ENCODE data around the gene CAV3. TPM values are rescaled to one million over a fixed set of nuclear protein-coding genes. Genes with fewer than 3 reads are reported as not detected.
A peak's percentile ranks its signal among the peaks of the same experiment; 100 is the strongest.

CAV3 gene
- total RNA-seq, 1 donor from 2014 or later, result not detected

GRCh38 chr3:8767256-8767666 is 33.7 kb downstream of the CAV3 start:
- H3K36me3 ChIP-seq (ENCODE audit: control insufficient read depth, insufficient read depth, low read length), result no peaks in the 10 kb centered on the region
- TF ChIP-seq, protein P1, sequence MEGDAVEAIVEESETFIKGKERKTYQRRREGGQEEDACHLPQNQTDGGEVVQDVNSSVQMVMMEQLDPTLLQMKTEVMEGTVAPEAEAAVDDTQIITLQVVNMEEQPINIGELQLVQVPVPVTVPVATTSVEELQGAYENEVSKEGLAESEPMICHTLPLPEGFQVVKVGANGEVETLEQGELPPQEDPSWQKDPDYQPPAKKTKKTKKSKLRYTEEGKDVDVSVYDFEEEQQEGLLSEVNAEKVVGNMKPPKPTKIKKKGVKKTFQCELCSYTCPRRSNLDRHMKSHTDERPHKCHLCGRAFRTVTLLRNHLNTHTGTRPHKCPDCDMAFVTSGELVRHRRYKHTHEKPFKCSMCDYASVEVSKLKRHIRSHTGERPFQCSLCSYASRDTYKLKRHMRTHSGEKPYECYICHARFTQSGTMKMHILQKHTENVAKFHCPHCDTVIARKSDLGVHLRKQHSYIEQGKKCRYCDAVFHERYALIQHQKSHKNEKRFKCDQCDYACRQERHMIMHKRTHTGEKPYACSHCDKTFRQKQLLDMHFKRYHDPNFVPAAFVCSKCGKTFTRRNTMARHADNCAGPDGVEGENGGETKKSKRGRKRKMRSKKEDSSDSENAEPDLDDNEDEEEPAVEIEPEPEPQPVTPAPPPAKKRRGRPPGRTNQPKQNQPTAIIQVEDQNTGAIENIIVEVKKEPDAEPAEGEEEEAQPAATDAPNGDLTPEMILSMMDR (IDR thresholded peaks at IDR 0.05; ENCODE audit: insufficient read depth, low read length, poor library complexity, severe bottlenecking), result no peak
- no peak for DNase-seq (ENCODE audit: low read depth)
- peak overlapping the region; percentile 7 for H3K4me3 ChIP-seq (ENCODE audit: low read depth, low read length)
- H3K27me3 ChIP-seq (ENCODE audit: control insufficient read depth, insufficient read depth, low read length), result peaks cover 28% of the 10 kb centered on the region

GRCh38 chr3:8767667-8768363 is 34.2 kb downstream of the CAV3 start:
- no peaks in the 10 kb centered on the region for H3K36me3 ChIP-seq (ENCODE audit: control insufficient read depth, insufficient read depth, low read length)
- TF ChIP-seq, protein P1 (IDR thresholded peaks at IDR 0.05; ENCODE audit: insufficient read depth, low read length, poor library complexity, severe bottlenecking), result peak; percentile 42
- peak overlapping the region; percentile 7 for H3K4me3 ChIP-seq (ENCODE audit: low read depth, low read length)
- peaks cover 28% of the 10 kb centered on the region for H3K27me3 ChIP-seq (ENCODE audit: control insufficient read depth, insufficient read depth, low read length)
- DNase-seq (ENCODE audit: low read depth), result no peak

DNA sequence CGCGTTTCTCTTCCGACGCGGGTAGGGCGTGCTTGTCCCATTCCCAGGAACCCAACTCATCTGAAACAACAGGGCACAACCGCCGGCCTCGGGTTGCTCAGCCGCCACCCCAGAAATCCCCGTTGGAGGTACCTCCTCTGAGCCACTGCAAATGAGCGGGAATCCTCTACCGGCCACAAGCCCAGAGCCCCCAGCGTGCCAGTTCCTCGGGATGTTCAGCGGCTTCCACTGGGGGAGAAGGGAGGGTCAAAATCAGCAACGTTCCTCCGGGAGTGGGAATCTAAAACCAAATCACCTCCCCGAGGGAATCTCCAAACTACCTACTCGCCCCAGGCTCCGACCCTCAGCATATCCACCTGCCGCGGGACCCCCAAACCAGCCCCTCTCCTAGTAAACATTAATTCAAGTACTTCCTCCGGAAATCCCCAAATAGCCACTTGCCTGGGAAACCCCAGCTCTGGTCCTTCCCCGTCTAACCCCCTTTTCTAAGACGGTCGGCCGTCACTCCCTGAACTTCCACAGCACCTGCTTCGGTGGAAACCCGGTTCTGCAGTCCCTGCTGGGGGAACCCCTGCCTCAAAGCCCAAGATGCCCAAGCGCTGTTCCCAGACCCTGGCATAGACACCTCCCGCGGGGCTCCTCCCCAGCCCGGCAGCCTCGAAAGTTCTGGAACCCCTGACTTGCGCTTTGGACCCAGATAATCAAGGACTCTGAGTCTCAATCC is 34.9 kb downstream of the CAV3 start:
- H3K36me3 ChIP-seq (ENCODE audit: control insufficient read depth, insufficient read depth, low read length), result no peaks in the 10 kb centered on the region
- TF ChIP-seq, protein P1 (IDR thresholded peaks at IDR 0.05; ENCODE audit: insufficient read depth, low read length, poor library complexity, severe bottlenecking), result no peak
- H3K27me3 ChIP-seq (ENCODE audit: control insufficient read depth, insufficient read depth, low read length), result peaks cover 28% of the 10 kb centered on the region
- DNase-seq (ENCODE audit: low read depth), result no peak
- H3K4me3 ChIP-seq (ENCODE audit: low read depth, low read length), result peak overlapping the region; percentile 34

DNA sequence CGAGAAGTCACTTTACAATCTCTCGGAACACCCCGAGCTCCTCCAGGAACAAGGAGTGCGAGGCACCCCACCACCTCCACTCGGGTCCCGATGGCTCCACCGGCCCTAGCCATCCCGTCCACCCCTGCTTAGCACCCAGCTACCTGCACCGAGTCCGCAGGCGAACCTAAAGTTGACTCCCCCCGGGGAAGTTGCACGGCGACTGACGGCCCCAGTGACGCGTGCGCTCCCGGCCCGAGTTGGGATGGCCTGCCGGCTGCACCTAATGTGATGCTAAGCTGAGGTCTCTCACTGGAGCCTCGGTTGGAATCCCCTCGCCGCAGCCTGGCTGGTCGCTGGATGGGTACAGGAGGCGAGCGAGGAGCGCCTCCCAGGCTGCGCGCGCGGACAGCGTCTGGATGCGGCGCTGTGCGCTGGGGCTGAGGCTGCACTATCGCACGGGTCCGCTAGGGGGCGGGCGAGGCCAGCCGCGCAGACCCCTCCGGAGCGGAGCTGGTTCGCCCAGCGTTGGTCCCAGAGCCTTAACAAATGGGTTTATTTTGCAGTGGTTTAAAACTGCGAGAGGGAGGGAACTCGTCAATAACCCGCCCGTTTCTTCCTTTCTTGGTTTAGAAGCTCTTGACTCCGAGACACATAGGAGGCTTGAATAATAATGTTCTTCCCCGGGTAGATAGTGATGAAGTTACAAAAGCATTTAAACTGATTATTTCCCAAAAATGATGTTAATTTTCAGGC is 35.7 kb downstream of the CAV3 start, which contains the start of gene OXTR:
OXTR (minus strand) TSS at position 526 of the 735 bp plus-strand sequence. CDS start 1,426 bp downstream, outside the sequence.
- Histone ChIP-seq H3K36me3 (ENCODE audit: control insufficient read depth, insufficient read depth, low read length) (no peaks in the 10 kb centered on the region), H3K27me3 (ENCODE audit: control insufficient read depth, insufficient read depth, low read length) (peaks cover 28% of the 10 kb centered on the region), H3K4me3 (ENCODE audit: low read depth, low read length) (peak within 1 kb of the TSS; percentile 34)
- DNase-seq (ENCODE audit: low read depth), result no peak
- TF ChIP-seq, protein P1 (IDR thresholded peaks at IDR 0.05; ENCODE audit: insufficient read depth, low read length, poor library complexity, severe bottlenecking), result peak; percentile 91

GRCh38 chr3:8773941-8774542 is 40.4 kb downstream of the CAV3 start:
- peaks cover 2% of the 10 kb centered on the region for H3K27me3 ChIP-seq (ENCODE audit: control insufficient read depth, insufficient read depth, low read length)

More at GRCh38 chr3:8773941-8774542, 40.4 kb downstream of the CAV3 start:
- TF ChIP-seq, protein P1 (IDR thresholded peaks at IDR 0.05; ENCODE audit: insufficient read depth, low read length, poor library complexity, severe bottlenecking), result no peak
- no peaks in the 10 kb centered on the region for H3K36me3 ChIP-seq (ENCODE audit: control insufficient read depth, insufficient read depth, low read length)
- no peak for DNase-seq (ENCODE audit: low read depth)
- H3K4me3 ChIP-seq (ENCODE audit: low read depth, low read length), result no peak overlapping the region
